GM20431 (cell line): ENCODE results near the gene CPN2.

Experiments
- in situ Hi-C: fragments of 300-500 bp; cut with MseI, MboI; formaldehyde crosslinking; loops from one replicate; pipeline ENCODE4 v1.15.0; 2020; ENCODE audit warnings: low sequenced_read_pairs; ENCODE audit not compliant: unreplicated experiment

CPN2 gene

DNA sequence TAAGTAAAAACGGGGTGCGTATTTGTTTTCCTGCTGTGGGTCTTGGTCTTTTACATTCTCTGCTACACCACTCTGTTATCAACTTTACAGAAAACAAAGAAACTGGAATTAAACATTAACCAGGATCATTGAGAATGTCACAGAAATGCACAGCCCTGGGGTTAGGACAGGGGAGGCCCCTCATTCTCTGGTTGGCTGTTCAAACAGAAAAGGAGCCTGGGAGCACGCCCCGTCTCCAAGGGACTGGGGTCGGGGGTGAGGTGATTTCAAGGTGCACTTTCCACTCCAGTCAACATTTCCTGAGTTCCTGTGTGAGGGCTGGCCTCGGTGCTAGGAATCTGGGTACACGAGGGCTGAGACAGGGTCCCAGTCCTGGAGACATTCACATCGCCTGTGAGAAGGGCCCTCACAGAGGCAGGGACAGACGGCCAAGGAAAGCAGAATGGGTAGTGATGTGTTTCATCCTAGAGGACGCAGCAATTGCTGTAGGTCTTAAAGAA is 30.3 kb downstream of the CPN2 start:
- in situ Hi-C loops, result loop anchor here (25.0 kb wide), 1 partner anchor 658 kb away; no protein-coding TSS in a partner anchor

DNA sequence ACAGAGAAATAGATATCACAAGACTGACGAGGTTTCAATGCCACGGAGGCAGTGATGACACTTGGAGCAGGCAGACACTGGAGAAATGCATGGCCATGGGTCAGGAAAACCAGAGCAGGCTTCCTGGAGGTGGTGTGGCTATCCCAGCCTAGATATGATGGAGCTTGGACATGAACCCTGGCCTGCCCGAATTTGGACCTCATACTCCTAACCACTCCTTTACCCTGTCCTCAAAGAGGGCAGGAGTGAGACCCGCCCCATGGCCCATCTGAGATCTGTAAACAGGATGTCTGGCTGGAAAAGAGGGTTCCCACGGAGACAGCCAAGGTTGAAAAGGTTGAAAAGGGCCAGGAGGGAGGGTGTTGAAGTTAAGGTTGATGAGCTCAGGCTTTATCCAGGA is 31.0 kb downstream of the CPN2 start:
- in situ Hi-C loops, result loop anchor here (25.0 kb wide), 1 partner anchor 658 kb away; no protein-coding TSS in a partner anchor

DNA sequence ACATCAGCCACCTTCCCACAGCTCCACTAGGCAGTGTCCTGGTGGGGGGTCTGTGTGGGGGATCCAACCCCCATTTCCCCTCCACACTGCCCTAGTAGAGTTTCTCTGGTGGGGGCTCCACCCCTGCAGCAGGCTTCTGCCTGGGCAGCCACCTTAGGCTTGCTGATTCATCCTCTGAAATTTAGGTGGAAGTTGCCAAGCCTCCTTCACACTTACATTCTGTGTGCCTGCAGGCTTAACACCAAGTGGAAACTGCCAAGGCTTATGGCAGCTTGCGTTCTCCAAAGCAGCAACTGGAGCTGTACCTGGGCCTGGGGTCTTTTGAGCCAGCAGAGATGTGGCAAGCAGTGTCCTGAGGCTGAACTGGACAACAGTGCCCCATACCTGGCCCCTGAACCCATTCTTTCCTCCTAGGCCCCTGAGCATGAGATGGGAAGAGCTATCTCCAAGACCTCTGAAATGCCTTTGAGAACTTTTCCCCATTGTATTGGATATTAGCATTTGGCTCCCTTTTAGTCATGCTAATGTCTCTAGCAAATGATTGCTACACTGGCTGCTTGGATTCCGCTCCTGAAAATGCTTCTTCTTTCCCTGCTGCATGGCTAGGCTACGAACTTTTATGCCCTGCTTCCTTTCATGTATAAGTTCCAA is 32.5 kb downstream of the CPN2 start:
- in situ Hi-C loops, result loop anchor here (10.0 to 25.0 kb wide), 2 partner anchors 534 to 656 kb away; no protein-coding TSS in a partner anchor

DNA sequence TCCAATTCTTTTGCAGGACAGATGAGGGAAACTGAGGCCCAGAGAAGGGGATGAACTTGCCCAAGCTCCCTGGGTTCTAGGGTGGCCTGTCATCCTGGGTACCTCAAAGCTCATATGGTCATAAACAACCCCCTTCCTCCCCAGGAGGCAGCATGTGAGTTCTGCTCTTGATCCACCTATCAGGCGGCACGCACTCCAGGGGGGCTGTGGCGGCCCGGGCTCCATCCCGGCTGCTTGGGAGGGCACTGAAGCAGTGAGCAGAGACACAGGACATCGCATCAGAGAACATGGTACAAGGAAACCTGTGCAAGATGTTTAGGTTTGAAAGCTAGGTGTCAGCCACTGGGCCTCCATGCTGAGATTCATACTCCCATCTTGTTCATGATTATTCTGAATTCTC is 34.2 kb downstream of the CPN2 start:
- in situ Hi-C loops, result loop anchor here (10.0 to 25.0 kb wide), 2 partner anchors 532 to 655 kb away; no protein-coding TSS in a partner anchor

DNA sequence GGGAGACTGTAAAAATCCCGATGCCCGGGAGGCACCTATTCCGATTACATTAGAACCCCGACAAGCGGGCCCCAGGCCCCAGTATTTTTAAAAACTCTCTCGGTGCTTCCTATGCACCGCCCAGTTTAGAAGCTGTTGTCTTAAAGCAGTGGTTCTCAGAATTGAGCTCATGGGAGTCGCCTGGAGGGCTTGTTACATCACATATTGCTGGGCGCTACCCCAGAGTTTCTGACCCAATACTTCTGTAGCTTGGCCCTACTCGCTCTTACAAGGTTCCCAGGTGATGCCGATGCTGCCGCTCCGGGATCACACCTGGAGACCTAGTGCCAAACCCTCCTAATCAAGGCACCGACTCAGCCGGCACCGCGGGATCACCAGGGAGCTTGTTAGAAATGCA is 35.2 kb downstream of the CPN2 start:
- in situ Hi-C loops, result loop anchor here (10.0 to 25.0 kb wide), 2 partner anchors 531 to 654 kb away; no protein-coding TSS in a partner anchor

DNA sequence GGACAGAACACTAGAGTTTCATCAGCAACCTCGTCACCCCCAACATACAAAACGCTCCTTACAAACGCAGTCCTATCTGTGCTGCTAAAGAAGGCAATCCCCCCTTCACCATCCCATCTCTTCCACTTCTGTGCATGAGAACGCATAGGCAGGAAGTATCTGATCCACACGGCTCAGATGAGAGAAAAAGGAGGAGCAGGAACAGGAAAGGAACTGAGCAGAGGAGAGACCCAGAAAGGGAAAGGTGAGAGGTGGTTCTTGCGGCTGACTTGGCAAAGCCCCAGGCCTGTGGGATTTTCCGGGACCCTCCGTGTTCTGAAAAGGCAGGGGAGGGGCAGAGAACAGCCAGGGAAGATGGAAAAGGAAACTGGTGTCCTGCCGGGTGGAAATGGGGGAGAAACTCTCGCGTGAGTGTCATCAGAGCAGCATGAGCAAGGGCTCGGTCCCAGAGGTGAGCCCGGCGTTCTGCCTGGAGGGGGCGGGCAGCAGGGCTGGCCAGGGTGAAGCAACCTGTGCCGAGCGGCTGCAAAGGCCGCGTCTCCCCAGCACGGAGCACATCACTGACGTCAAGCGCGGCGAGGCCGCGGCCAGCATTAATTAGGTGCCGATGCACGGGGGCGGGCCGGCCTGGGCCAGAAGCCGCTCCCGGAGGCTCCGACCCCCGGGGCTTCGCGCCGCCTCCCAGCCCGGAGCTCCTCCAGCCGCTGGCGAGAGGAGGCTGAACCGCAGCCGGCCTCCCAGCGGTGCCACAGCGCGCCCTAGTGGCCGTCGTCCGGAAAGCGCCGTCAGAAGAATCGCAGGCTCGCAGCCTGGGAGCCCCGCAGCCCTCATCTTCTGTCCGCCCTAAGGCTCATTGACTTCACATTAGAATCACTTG is 35.8 kb downstream of the CPN2 start:
- in situ Hi-C loops, result loop anchor here (10.0 to 25.0 kb wide), 2 partner anchors 531 to 653 kb away; no protein-coding TSS in a partner anchor

DNA sequence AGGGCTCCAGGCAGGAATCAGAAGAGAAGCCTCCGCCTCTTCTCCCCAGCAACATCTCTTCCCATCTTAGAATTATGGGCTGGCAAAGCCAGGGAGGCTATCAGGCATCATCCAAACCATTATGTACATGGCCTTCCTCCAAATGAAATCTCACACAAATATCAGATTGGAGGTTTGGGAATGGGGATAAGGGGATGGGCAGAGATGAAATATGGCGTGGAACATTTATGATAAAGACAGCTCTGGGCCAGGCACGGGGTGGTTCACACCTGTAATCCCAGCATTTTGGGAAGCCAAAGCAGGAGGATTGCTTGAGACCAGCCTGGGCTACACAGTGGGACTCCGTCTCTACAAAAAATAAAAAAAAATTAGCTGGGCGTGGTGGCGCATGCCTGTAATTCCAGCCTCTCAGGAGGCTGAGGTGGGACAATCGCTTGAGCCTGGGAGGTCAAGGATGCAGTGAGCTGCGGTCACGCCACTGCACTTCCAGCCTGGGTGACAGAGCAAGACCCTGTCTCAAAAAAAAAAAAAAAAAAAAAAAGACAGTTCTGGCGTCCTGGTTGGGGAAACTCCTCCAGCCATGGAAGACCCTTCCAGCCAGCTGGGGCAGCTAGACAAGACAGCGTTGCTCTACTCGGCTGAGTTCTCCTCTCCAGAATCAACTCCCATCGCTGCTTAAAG is 36.6 kb downstream of the CPN2 start:
- in situ Hi-C loops, result loop anchor here (10.0 to 25.0 kb wide), 2 partner anchors 530 to 652 kb away; no protein-coding TSS in a partner anchor

DNA sequence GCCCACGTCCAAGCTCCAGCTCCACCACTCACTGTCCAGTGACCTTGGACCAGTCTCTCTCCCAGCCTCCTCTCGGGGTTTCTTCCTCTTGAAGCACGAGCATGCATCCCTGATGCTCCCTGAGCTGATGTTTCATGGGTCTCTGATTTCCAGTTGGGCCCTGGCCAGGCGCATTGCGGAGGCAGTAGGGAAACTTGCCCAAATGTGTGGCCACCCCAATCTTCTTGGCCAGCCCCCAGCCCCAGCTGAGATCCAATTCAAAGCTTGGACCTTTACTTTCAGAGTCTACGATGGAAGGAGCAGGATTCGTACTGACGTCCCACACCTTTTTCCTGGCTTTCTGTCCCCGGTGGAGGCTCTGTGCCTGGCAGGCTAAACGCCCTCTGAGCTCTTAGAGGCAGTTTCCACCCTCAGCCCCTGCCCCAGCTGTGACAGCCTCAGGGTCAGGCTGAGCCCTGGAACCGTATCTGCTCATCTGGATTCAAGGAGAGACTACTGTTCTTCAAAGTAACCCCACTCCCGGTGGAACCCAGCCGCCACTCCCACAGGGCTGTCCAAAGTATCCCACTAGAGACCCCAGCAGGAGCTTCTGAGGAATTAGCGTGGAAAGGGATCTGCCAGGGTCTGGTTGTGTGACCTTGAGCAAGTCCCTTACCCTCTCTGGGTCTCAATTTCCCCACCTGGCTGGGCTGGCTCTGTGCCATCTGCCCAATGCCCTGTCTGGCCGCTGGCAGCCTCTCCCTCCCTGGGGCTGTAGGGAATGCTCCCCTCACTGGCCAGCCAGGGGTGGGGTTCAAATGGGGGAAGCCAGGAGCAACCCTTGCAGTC is 37.4 kb downstream of the CPN2 start:
- in situ Hi-C loops, result loop anchor here (10.0 to 25.0 kb wide), 2 partner anchors 529 to 651 kb away; no protein-coding TSS in a partner anchor

DNA sequence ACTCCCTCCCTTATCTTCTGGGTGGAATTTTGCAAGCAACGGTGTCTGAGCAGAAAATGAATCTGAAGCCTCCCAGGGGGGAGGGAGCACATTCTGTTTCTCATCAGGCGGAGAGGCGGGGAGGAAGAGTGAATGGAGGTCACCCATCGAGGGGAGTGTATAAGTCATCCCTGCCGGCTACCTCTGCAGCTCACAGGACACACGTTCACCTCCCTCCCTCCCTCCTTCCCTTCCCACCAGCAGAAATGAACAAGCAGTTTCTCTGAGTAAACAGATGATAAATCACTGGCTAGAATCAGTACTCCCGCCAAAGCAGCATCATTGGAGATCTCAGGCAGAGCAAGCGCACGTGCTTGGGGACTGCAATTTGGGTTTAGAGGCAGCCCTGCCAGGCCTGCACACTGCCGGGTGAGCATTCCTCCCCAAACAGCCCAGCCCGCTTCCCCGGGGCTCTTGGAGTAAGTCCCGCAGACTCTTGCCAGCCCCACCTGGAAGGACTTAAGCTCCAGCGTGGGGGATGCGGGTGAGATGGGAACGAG is 38.3 kb downstream of the CPN2 start:
- in situ Hi-C loops, result loop anchor here (10.0 to 25.0 kb wide), 2 partner anchors 528 to 651 kb away; no protein-coding TSS in a partner anchor

DNA sequence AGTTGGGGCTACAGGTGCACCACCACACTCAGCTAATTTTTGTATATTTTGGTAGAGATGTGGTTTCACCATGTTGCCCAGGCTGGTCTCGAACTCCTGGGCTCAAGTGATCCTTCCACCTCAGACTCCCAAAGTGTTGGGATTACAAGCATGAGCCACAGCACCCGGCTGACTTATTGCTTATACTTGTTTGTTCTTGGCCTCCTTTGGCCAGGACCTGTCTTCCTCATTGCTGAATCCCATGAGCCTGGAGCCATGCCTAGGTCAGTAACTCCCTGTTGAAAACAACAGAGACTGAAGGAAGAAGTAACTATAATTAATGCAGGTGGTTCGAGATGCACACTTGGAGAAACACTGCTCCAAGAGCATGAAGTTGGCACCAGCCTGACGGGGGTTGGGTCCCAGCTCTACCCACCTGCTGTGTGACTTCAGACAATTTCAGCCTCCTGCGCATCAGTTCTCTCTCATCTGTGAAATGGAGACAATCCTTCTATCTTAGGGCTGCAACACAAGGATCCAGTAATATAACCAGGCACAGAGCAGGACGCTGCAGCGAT is 38.9 kb downstream of the CPN2 start:
- in situ Hi-C loops, result loop anchor here (10.0 to 25.0 kb wide), 2 partner anchors 527 to 650 kb away; no protein-coding TSS in a partner anchor

DNA sequence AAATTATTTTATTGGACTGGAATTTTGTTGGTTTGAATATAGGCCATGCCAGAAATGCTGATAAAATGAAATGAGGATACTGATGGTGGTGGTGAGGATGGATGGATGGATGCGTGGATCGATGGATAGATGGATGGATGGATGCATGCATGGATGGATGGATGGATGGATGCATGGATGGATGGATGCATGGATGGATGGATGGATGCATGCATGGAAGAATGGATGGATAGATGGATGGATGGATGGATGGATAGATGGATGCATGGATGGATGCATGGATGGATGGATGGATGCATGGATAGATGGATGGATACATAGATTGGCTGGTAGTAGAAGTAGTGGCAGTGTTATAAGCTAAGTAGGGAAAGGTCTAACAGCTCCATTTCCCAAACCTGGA is 40.1 kb downstream of the CPN2 start:
- in situ Hi-C loops, result loop anchor here (10.0 to 25.0 kb wide), 2 partner anchors 526 to 649 kb away; no protein-coding TSS in a partner anchor

DNA sequence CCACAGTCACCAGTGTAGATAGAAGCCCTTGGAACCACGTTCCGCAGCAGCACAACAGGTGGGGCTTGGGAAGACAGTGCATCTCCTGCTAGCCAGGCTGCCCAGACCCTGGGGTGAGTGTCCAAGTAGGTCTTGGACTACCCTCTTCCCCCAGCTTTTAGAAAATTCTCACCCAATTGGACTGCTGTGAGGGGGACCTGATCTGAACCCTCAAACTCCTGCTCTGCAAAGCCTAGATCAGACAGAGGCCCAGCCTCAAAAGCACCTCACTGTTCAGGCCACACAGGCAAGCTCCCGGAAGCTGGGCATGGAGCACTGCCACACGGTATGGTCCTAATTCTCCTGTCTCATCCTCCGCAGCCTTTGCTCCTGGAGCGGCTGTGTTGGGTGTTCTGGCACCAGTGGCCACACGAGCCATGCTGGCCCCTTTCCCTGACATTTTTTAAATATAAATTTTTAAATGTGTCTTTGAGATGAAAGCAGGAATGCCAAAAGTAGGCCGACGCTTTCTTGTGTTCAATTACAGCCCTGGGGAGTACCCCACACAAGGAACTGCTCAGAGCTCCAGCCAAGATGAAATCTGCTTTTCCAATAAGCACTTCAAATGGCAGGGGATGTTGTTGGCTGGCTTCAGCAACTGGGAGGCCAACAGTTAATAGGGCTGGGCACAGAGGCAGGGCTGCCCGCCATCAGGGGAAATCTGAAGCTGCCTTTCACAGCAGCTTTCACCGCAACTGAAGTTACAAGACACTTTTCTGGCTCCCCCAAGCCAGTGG is 40.9 kb downstream of the CPN2 start:
- in situ Hi-C loops, result loop anchor here (10.0 to 25.0 kb wide), 2 partner anchors 525 to 648 kb away; no protein-coding TSS in a partner anchor

DNA sequence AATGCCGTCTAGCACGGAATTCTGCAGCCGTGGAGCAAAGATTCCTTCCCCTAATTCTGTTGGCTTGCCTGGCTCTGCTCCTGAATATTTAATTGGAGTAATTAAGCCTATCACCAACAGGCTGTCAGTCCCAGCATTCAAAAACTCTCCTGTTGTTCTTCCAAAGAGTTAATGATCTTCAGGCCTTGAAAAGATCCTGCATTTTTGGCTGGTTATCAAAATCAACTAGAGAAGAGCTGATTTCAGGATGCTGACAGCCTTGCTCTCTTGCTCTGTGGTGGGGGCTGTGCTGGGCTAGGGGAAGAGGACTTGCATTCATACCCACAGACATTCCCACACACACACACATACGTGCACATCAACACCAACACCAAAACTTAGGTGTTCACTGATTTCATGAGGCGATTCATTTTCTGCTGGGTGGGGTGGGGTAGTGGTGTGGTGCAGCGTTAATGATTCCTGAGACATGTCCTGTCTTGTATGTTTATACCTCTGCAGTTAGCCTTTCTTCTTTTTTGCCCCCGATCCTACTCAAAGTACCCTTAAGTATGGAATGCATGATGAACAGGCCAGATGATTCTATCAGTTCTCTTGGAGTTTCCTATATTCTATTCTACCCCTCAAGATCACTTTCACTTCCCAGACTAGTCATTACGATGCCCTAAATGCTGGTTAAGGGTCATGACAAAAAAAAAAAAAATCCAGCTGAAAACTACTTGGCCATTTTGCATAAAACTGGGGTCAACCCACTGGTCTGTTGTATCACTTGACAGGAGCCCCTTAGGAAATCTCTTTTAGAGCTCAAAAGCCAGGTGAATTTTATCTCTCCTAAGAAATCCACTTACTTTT is 42.3 kb downstream of the CPN2 start:
- in situ Hi-C loops, result loop anchor here (25.0 kb wide), 1 partner anchor 647 kb away; no protein-coding TSS in a partner anchor

DNA sequence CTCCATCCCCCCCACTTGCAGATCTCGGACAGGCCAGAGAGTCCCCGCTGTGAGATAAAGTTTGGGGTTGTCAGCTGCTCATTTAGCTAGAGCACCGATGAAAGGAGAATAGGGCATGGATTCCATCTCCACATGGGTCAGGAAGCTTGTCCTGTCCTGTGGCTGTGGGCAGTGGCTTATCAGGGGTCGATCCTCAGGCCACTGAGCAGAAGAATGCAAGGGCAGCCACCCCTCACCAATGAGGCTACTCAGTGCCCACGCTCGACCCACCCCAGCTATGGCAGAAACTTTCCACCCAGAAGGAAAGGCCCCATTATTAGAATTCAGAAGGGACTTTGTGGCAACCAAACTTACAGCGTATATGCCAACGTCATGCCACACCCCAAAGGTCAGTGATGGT is 43.3 kb downstream of the CPN2 start:
- in situ Hi-C loops, result loop anchor here (25.0 kb wide), 1 partner anchor 646 kb away; no protein-coding TSS in a partner anchor

DNA sequence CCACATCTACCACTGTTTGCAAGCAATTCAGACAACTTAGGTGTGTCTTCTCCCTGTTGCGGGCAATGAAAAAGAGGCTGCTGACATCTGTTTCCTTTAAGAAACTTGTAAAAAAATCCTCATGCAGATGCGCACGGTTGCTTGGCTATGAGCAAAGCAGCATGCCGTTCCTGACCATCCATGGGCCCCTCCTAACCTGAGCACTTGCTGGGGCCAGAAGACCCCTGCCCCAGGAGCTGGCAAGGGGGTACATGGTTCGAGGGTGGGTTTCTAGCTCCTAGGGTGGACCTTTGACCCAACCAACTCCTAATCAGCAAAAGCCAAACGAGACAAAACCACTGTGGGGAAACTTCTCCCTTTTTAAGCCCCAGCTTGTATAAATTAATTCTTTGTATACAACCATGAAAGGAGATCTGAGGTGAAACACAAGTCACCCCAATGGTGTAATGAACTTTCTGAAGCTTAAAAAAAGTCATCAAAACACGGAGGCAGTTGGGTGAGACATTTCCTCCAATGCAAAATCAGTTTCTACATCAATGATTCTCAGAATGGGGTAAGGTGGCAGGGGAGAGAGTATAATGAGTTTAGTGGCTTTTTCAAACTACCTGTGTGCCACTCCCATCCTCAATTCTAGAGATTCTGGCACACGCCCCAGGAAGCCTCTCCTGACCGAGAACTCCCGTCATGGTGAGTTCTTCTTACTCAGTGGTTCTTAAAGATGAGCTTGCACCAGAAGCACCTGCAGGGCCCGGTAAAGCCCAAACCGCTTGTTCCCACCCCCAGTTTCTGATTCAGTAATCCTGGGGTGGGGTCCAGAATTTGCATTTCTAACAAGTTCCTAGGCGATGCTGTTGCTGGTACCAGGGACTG is 44.1 kb downstream of the CPN2 start:
- in situ Hi-C loops, result loop anchor here (25.0 kb wide), 1 partner anchor 645 kb away; no protein-coding TSS in a partner anchor
